GM19238 (cell line): ENCODE data around the gene KIAA1217.
"Not testable (repeated sequence)": the region's sequence is repeated elsewhere in the genome, so short reads cannot be mapped to it uniquely, and the experiment has no call there.

Experiments
- DNase-seq: peaks from one replicate; pipeline ENCODE4 v3.0.0; 2011; ENCODE audit warnings: low spot score; ENCODE audit not compliant: insufficient read length

KIAA1217 gene

DNA sequence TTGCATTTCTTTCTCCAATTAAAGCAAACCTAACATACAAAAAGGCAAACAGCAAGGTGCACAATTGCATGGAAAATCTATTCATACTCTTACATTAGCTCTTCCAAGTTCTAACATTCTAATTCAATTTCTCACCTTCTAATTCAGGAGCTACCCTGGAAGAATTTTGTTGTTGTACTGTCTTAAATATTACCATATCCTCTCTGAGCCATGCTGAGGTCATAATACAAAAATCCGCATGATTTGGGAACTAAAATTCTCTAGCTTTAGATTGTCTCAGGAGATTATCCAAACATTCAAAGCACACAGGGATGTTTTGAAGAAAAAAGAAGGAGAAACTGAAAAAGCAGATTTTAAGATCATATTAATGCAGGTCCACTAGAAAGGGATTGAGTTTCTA lies 229.9 kb downstream of the KIAA1217 start:
- DNase-seq: no peak

GRCh38 chr10:24439935-24440334 lies 231.0 kb downstream of the KIAA1217 start:
- DNase-seq: no peak

GRCh38 chr10:24440817-24441797 lies 232.2 kb downstream of the KIAA1217 start:
- DNase-seq: no peak

GRCh38 chr10:24442234-24442633 lies 233.3 kb downstream of the KIAA1217 start:
- no peak for DNase-seq

DNA sequence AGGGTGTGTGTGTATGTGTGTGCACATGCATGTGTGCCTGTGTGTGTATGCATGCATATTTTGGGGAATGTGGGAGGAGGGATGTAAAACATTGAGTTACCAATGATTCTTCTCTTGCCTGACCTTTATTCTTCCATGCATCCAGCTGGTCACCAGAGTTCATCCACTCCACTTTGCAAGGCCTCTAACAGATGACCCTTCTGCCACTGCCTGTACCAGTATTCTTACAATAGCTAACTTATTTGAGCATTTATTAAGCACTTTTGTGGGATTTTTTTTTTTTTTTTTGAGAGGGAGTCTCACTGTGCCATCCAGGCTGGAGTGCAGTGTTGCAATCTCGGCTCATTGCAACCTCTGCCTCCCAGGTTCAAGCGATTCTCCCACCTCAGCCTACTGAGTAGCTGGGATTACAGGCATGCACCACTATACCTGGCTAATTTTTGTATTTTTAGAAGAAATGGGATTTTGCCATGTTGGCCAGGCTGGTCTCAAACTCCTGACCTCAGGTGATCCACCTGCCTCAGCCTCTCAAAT lies 233.8 kb downstream of the KIAA1217 start:
- not testable (repeated sequence) for DNase-seq

- no peak for DNase-seq
Observed at GRCh38 chr10:24444337-24444736, 235.4 kb downstream of the KIAA1217 start.

GRCh38 chr10:24445958-24446357 lies 237.0 kb downstream of the KIAA1217 start:
- not testable (repeated sequence) for DNase-seq

- DNase-seq: no peak
Observed at GRCh38 chr10:24446739-24447138, 237.8 kb downstream of the KIAA1217 start.

GRCh38 chr10:24448351-24448999 lies 239.5 kb downstream of the KIAA1217 start:
- DNase-seq: no peak

GRCh38 chr10:24449321-24449740 lies 240.4 kb downstream of the KIAA1217 start:
- DNase-seq: no peak

DNA sequence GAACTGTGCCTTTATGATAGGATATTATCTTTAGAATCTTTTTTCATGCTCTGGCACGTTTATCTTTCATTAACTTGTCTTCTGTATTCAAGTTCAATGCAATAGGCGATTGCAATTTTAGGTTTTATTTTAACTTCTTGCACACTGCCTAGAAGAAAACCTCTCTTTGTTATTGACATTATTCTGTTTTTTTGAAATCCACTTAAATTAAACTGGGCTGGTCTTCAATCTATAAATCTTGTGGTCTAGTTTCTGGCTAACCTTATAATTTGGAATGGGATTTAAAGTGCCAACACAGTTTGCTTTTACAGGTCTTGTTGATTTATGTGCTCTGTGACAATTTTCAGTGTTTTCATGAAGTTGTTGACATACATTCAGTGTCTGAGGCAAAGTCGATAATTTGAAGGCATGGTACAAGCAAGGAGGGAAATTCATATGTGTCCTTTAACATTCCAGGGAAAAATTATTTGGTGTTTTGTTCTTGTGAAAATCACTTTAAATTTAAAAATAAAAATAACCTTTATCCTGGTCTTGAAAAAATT lies 240.9 kb downstream of the KIAA1217 start:
- no peak for DNase-seq

- no peak for DNase-seq
Observed at GRCh38 chr10:24451325-24451820, 242.4 kb downstream of the KIAA1217 start.

- DNase-seq: no peak
Observed at GRCh38 chr10:24452030-24452429, 243.1 kb downstream of the KIAA1217 start.

DNA sequence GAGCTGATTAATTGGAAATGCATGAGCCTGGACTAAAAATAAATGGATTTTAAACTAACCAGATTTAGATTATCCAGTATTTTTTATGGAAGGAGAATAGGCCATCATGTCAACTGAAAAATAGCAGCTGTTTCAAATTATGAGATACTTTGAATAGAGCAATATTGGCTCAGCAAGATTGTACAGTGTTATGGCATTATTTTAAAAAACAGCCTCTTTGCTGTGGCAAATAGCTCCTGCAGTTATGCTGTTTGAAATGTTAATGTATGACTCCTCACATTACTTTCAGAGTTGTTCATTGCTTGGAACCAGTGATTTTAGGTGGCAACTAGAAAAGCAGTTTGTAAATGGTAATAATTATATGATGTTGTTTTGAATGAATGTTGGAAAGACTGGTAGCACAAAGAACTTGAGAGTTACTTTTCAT lies 244.5 kb downstream of the KIAA1217 start:
- no peak for DNase-seq

GRCh38 chr10:24453973-24454372 lies 245.0 kb downstream of the KIAA1217 start:
- no peak for DNase-seq

GRCh38 chr10:24455447-24455846 lies 246.5 kb downstream of the KIAA1217 start:
- no peak for DNase-seq

DNA sequence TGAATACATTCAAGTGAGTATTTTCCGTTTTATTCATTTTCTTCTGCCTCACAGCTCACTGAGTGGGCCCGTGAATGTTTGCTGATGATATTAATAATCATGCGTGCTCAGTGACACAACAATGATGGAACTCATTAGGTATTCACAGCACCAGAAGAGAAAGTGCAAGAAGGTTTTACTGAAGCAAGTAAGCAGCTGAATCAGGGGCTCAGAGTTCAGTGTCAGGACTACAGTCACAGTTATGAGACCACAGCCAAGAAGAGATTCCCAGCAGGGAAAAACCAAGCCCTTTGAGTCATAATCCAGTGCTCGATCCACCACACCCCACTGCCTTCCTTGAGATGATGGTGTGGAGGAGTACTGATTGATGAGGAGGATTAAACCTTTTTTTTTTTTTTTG lies 247.4 kb downstream of the KIAA1217 start:
- DNase-seq: no peak

GRCh38 chr10:24457661-24458318 lies 248.9 kb downstream of the KIAA1217 start:
- no peak for DNase-seq

DNA sequence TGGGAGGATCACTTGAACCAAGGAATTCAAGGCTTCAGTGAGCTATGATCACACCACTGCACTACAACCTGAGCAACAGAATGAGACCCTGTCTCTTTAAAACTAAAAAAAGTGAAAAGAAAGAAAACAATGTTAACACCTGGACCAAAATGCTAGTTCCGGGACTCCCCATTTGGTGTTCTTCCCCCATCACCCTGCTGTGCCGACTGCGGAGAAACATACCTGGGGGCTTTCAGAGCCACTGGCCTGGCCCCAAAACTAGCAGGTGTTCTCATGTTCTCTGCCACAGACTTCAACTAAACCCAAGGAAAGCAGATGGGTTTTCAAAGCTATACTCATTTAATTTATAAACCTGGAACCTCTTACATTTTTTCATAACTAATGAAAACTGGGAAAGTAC lies 250.9 kb downstream of the KIAA1217 start:
- no peak for DNase-seq

GRCh38 chr10:24462291-24462813 lies 253.4 kb downstream of the KIAA1217 start:
- DNase-seq: no peak
